Left ventricle myocardium inferior (tissue), 1 donor: Measurements from ENCODE around the gene PLXDC2. TPM values are rescaled to one million over a fixed set of nuclear protein-coding genes. Genes with fewer than 3 reads are reported as not detected.

Source experiments
- DNase-seq: peaks from one replicate; pipeline ENCODE4 v3.0.0-alpha.2; 2020
- H3K27ac ChIP-seq: fragments of 200-600 bp; replicated peaks from 2 replicates; pipeline ENCODE4 v1.8.0; 2021
- H3K27me3 ChIP-seq: fragments of 200-600 bp; 2 replicates; pipeline ENCODE4 v1.8.0; 2021; ENCODE audit warnings: low read depth
- H3K36me3 ChIP-seq: fragments of 200-600 bp; 2 replicates; pipeline ENCODE4 v1.8.0; 2021
- H3K4me1 ChIP-seq: fragments of 200-600 bp; 2 replicates; pipeline ENCODE4 v1.8.0; 2021
- H3K4me3 ChIP-seq: fragments of 200-600 bp; 2 replicates; pipeline ENCODE4 v1.8.0; 2021; ENCODE audit warnings: mild to moderate bottlenecking, moderate library complexity
- H3K9me3 ChIP-seq: fragments of 200-600 bp; replicated peaks from 2 replicates; pipeline ENCODE4 v1.8.0; 2021
- intact Hi-C: fragments of 100-400 bp; cut with micrococcal nuclease; formaldehyde crosslinking; loops from one replicate; pipeline ENCODE4 v1.11.0; 2022
- total RNA-seq: library from RNA; stranded (reverse); fragmentation: NEBNext Ultra II Directional; extraction: Animal tissue kit (Norgen Biotek cat#: 25700); gene quantifications from one replicate; pipeline ENCODE4 v1.2.1, GENCODE V29; 2021
- TF ChIP-seq, protein P1 (sequence below): fragments of 200-600 bp; IDR thresholded peaks from 2 replicates; pipeline ENCODE4 v1.8.0; 2021; ENCODE audit warnings: antibody characterized with exemption, mild to moderate bottlenecking, borderline replicate concordance
- donor health status: DM: no; HTN: yes; CAD: no; lungs with severe emphysema.

Gene PLXDC2
- total RNA-seq, 1 donor from 2014 or later, result 16.6 TPM

DNA sequence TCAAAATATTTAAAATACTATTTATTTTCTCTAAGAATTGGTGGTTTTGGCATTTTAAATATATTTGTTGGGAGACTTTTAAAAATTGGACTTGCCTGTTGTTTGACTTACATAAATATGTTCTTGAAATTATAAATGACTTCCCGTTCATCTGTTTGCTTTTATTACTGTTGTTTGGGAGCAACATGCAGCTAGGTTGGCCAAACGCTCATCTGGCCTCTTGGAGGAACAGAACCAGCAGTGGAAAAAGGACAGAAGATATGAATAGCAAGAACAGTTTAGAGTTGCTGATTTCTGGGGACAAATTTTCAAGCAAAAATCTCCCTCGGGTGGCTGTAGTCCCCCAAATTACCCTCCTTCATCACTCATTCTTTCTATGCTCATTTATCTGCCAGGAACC, 41.6 kb downstream of the PLXDC2 start:
- Histone ChIP-seq H3K27me3 (no peaks in the 10 kb centered on the region), H3K9me3 (no peaks in the 10 kb centered on the region), H3K4me1 (peaks cover 10% of the 10 kb centered on the region), H3K36me3 (no peaks in the 10 kb centered on the region), H3K4me3 (no peak overlapping the region), H3K27ac (no peak overlapping the region)
- TF ChIP-seq, protein P1, sequence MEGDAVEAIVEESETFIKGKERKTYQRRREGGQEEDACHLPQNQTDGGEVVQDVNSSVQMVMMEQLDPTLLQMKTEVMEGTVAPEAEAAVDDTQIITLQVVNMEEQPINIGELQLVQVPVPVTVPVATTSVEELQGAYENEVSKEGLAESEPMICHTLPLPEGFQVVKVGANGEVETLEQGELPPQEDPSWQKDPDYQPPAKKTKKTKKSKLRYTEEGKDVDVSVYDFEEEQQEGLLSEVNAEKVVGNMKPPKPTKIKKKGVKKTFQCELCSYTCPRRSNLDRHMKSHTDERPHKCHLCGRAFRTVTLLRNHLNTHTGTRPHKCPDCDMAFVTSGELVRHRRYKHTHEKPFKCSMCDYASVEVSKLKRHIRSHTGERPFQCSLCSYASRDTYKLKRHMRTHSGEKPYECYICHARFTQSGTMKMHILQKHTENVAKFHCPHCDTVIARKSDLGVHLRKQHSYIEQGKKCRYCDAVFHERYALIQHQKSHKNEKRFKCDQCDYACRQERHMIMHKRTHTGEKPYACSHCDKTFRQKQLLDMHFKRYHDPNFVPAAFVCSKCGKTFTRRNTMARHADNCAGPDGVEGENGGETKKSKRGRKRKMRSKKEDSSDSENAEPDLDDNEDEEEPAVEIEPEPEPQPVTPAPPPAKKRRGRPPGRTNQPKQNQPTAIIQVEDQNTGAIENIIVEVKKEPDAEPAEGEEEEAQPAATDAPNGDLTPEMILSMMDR, result no peak
- no peak for DNase-seq
- intact Hi-C loops, result no loop called here

GRCh38 chr10:19860107-19860506, 43.9 kb downstream of the PLXDC2 start:
- TF ChIP-seq, protein P1, result no peak
- Histone ChIP-seq H3K4me3 (no peak overlapping the region), H3K27ac (no peak overlapping the region), H3K36me3 (no peaks in the 10 kb centered on the region), H3K4me1 (peaks cover 4% of the 10 kb centered on the region), H3K9me3 (no peaks in the 10 kb centered on the region), H3K27me3 (no peaks in the 10 kb centered on the region)
- DNase-seq, result no peak
- intact Hi-C loops, result no loop called here

GRCh38 chr10:19862811-19863515, 46.7 kb downstream of the PLXDC2 start:
- Histone ChIP-seq H3K27ac (no peak overlapping the region), H3K36me3 (peaks cover 12% of the 10 kb centered on the region), H3K27me3 (no peaks in the 10 kb centered on the region), H3K9me3 (peaks cover 12% of the 10 kb centered on the region), H3K4me1 (peaks cover 4% of the 10 kb centered on the region), H3K4me3 (no peak overlapping the region)
- DNase-seq, result no peak
- TF ChIP-seq, protein P1, result no peak
- intact Hi-C loops, result no loop called here

- H3K27ac ChIP-seq, result no peak overlapping the region
- H3K36me3 ChIP-seq, result peaks cover 12% of the 10 kb centered on the region
- no peak overlapping the region for H3K4me3 ChIP-seq
- peaks cover 4% of the 10 kb centered on the region for H3K4me1 ChIP-seq
- no peaks in the 10 kb centered on the region for H3K27me3 ChIP-seq
- DNase-seq, result no peak
- peaks cover 12% of the 10 kb centered on the region for H3K9me3 ChIP-seq
- intact Hi-C loops, result no loop called here
- TF ChIP-seq, protein P1, result no peak
Observed at GRCh38 chr10:19865676-19866075, 49.4 kb downstream of the PLXDC2 start.

- Histone ChIP-seq H3K9me3 (peaks cover 12% of the 10 kb centered on the region), H3K27ac (no peak overlapping the region), H3K4me1 (peaks cover 13% of the 10 kb centered on the region), H3K27me3 (no peaks in the 10 kb centered on the region), H3K4me3 (no peak overlapping the region), H3K36me3 (peaks cover 12% of the 10 kb centered on the region)
- intact Hi-C loops, result no loop called here
- TF ChIP-seq, protein P1, result no peak
- DNase-seq, result no peak
Observed at GRCh38 chr10:19869370-19869769, 53.1 kb downstream of the PLXDC2 start.
